ENCODE data around the gene PYY. TPM values are rescaled to one million over a fixed set of nuclear protein-coding genes. Genes with fewer than 3 reads are reported as not detected.

PYY gene
- total RNA-seq, 1 experiment from 2014 or later, result 2.0 TPM

- H3K4ac ChIP-seq (ENCODE audit: low read depth, low read length), result no peak overlapping the region
- no peak overlapping the region for H2BK120ac ChIP-seq (ENCODE audit: low read depth, low read length, poor library complexity, severe bottlenecking)
- no CpG with 5 or more reads among the region's 7 CpGs for WGBS (ENCODE audit: extremely low coverage, insufficient read length, low lambda C conversion rate)
- no peak overlapping the region for H4K91ac ChIP-seq (ENCODE audit: insufficient read length, low read depth, low read length)
- H3K4me1 ChIP-seq (ENCODE audit: insufficient read depth, low read length), result no peaks in the 10 kb centered on the region; the same call in 1 of the 2 replicates
- no peak overlapping the region for H2BK5ac ChIP-seq (ENCODE audit: insufficient read length, low read length)
- no peak overlapping the region for H3K56ac ChIP-seq (ENCODE audit: insufficient read length, low read depth, low read length)
- H3K79me2 ChIP-seq (ENCODE audit: insufficient read depth, low read length), result no peaks in the 10 kb centered on the region
- no peak overlapping the region for H3K9ac ChIP-seq (ENCODE audit: extremely low read depth, insufficient read length, low read length)
- H3K4me3 Mint-ChIP-seq, result no peak overlapping the region
- H3K23me2 ChIP-seq (ENCODE audit: insufficient read length, low read depth, low read length, poor library complexity, severe bottlenecking), result peaks cover 5% of the 10 kb centered on the region
- H4K20me1 ChIP-seq (ENCODE audit: control insufficient read depth, insufficient read depth, insufficient read length), result no peaks in the 10 kb centered on the region
- no peak overlapping the region for H3K27ac ChIP-seq (ENCODE audit: insufficient read length, low read depth, low read length)
- H3K4me2 ChIP-seq (ENCODE audit: insufficient read depth, insufficient read length, low read length), result no peak overlapping the region
- no peak overlapping the region for H4K8ac ChIP-seq (replicated peaks; ENCODE audit: insufficient read length, low read depth, low read length)
- TF ChIP-seq CTCF (conservative IDR thresholded peaks at IDR 0.05), result no peak
- H3K23ac ChIP-seq (ENCODE audit: insufficient read length, low read depth, low read length), result no peak overlapping the region
- no peak overlapping the region for H4K5ac ChIP-seq (ENCODE audit: insufficient read length, low read depth, low read length)
- peaks cover 11 to 22% of the 10 kb centered on the region in 2 experiments for H3K4me1 Mint-ChIP-seq
- no peaks in the 10 kb centered on the region for H3K9me3 Mint-ChIP-seq
- DNase-seq, result no peak
- no peak overlapping the region for H3K14ac ChIP-seq (ENCODE audit: insufficient read depth, low read length)
- no peak overlapping the region for H3K18ac ChIP-seq (ENCODE audit: insufficient read length, low read depth, low read length)
- H3K27me3 ChIP-seq (ENCODE audit: insufficient read depth, low read length), result peaks cover 3% of the 10 kb centered on the region; the same call in 1 of the 2 replicates
- H2BK12ac ChIP-seq (ENCODE audit: insufficient read length, low read depth, low read length), result no peak overlapping the region
- no peaks in the 10 kb centered on the region for H3K9me3 ChIP-seq (ENCODE audit: control insufficient read depth, low read depth, low read length)
- no peaks in the 10 kb centered on the region for H3K79me1 ChIP-seq (ENCODE audit: insufficient read depth, low read depth, low read length, poor library complexity, severe bottlenecking)
- H3K27ac Mint-ChIP-seq, result no peak overlapping the region
- no peak overlapping the region for H2AK5ac ChIP-seq (ENCODE audit: insufficient read length, low read length)
- H2AFZ ChIP-seq (ENCODE audit: low read length), result no peak overlapping the region
- H2BK15ac ChIP-seq (ENCODE audit: low read depth, low read length), result no peak overlapping the region
- H3K27me3 Mint-ChIP-seq (ENCODE audit: low read depth), result peaks cover 31% of the 10 kb centered on the region
- H3K36me3 Mint-ChIP-seq (ENCODE audit: insufficient read depth in 1 of 3, low read depth in 3 of 3), result no peaks in the 10 kb centered on the region; a peak in 1 of 7 replicates
- no peak overlapping the region for H3T11ph ChIP-seq (ENCODE audit: low read length)
- no peak overlapping the region for H2BK20ac ChIP-seq (ENCODE audit: low read depth, low read length, poor library complexity, severe bottlenecking)
Measured at GRCh38 chr17:43986225-43986981, 32.7 kb upstream of the PYY start.

Measured in H9 (cell line).